WI38 (cell line): ENCODE measurements around the gene ARHGEF6.

Source experiments
- H3K4me3 ChIP-seq: 2 replicates; pipeline ENCODE4 v1.5.1; 2011; ENCODE audit warnings: low read depth, mild to moderate bottlenecking, control low read depth, low read length
- TF ChIP-seq, protein P1 (sequence below): IDR thresholded peaks from 2 replicates; pipeline ENCODE4 v1.5.1; 2012; ENCODE audit warnings: low read depth, mild to moderate bottlenecking, control low read depth, low read length

Gene ARHGEF6

DNA sequence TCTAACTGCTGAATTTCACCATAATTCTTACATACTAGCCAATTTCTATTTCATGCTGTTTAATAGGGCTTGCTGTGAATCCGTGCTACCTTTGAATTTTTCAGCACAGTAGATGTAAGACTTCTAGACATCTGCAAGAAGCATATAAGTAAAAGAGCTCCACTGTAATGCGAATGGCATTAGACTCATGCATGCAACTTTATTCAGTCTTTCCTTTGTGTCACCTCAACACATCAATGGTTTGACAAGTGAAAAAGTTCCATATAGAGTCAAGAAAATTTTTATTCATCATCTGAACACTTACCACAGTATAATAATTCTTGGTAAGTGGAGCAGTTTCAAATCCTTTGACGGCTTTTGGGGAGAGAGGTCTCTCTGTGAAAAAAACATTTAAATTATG is 48.9 kb downstream of the ARHGEF6 start:
- TF ChIP-seq, protein P1, sequence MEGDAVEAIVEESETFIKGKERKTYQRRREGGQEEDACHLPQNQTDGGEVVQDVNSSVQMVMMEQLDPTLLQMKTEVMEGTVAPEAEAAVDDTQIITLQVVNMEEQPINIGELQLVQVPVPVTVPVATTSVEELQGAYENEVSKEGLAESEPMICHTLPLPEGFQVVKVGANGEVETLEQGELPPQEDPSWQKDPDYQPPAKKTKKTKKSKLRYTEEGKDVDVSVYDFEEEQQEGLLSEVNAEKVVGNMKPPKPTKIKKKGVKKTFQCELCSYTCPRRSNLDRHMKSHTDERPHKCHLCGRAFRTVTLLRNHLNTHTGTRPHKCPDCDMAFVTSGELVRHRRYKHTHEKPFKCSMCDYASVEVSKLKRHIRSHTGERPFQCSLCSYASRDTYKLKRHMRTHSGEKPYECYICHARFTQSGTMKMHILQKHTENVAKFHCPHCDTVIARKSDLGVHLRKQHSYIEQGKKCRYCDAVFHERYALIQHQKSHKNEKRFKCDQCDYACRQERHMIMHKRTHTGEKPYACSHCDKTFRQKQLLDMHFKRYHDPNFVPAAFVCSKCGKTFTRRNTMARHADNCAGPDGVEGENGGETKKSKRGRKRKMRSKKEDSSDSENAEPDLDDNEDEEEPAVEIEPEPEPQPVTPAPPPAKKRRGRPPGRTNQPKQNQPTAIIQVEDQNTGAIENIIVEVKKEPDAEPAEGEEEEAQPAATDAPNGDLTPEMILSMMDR: no peak
- no peak overlapping the region for H3K4me3 ChIP-seq

- TF ChIP-seq, protein P1: no peak
These were observed 49.4 kb downstream of the ARHGEF6 start for GRCh38 chrX:136731207-136731782.

GRCh38 chrX:136728393-136728792 is 52.3 kb downstream of the ARHGEF6 start:
- no peak overlapping the region for H3K4me3 ChIP-seq
- TF ChIP-seq, protein P1: no peak

More at GRCh38 chrX:136731207-136731782, 49.4 kb downstream of the ARHGEF6 start:
- H3K4me3 ChIP-seq: no peak overlapping the region

DNA sequence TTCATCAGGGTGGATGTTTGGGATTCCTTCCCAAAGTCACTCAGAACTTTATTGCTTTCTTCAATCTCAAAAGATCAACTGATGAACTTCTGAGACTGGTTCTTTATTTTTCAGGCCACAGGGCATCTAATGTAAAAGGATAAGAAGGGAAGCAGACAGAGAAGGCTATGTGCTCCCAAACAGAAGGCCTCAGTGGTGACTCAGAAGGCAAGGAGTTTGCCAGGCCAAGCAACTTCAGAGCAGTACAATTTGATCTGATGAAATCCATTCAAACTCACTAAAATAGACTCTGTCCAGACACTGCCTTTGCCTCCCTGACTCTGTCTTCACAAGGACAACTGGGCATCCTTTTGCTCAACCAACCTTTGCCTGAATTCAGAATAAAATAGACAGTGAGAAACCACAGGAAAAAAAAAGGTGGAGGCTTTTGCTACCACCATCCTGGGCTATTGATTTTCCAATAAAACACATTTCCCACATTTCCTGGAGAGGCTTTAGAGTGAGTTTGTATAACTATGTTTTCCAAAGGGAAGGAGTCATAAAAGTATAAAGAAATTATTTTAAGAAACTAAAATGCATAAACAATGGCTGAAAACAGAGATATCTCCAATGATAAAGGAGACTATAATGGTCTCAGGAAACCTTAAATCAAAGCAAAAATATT is 55.2 kb downstream of the ARHGEF6 start:
- TF ChIP-seq, protein P1: no peak
- H3K4me3 ChIP-seq: no peak overlapping the region

GRCh38 chrX:136718091-136718490 is 62.6 kb downstream of the ARHGEF6 start:
- no peak overlapping the region for H3K4me3 ChIP-seq
- TF ChIP-seq, protein P1: no peak

- H3K4me3 ChIP-seq: no peak overlapping the region
- TF ChIP-seq, protein P1: no peak
These were observed 65.8 kb downstream of the ARHGEF6 start for GRCh38 chrX:136714626-136715599.
